ENCODE data around the gene NHERF1. TPM values are rescaled to one million over a fixed set of nuclear protein-coding genes. Genes with fewer than 3 reads are reported as not detected.

NHERF1 gene
- total and polyA plus RNA-seq, 2 of the 8 experiments (the other 6 are each of a cell fraction or from before 2014, with no cell fraction given) = 92.9 to 99.2 TPM

DNA sequence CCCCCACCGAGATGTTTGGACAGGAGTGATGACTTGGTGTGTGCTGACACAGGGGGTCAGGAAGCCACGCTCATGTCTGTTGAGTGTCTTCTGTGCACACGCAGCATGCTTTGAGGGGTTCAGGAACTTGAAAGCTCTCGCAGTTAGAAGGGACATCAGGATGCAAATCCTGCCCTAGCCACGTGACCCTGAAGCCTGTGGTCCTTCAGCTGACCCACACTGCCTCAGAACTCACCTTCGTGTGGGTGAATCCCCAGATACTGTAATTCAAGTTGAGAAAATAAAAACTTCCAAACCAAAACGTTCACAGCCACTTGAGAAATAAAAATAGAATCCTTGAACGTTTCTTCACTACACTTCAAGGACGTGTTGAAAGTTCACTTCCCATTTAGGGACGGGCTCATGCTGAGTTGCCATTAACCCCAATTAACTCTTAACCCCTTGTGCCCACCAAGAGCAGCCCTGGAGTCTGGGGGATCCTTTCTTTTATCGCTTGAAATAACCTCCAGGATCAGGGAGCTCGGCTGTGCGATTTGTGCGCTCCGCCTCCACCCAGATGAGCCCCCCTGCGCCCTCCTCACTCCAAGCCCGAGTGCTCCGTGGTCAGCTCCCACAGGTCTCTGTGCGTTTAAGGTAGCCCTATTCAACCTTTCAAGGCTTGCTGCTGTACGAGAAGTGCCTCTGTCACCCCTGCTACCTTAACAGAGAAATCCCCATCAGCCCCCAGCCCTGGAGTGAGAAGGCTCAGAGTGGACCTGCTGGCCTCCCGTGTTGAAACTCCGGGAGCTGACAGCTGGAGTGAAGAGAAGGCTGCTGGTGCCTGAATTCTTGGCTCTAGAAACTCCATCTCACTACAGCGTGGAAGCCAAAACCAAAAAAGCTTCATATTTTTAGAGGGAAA is 63.9 kb downstream of the NHERF1 start (continued):
- TF ChIP-seq CTBP2 (IDR thresholded peaks at IDR 0.05; ENCODE audit: borderline replicate concordance, insufficient read depth, insufficient read length, low read length) = no peak
- TF ChIP-seq RBBP5 (IDR thresholded peaks at IDR 0.05; ENCODE audit: borderline replicate concordance, low read depth, low read length) = no peak
- no peak for TF ChIP-seq RNF2 (IDR thresholded peaks at IDR 0.05; ENCODE audit: borderline replicate concordance, low read depth, low read length, missing control alignments, poor library complexity, severe bottlenecking)

Data from H1 (cell line).